OCI-LY7 (cell line): Measurements from ENCODE around the gene ADAMTS4. TPM values are rescaled to one million over a fixed set of nuclear protein-coding genes. Genes with fewer than 3 reads are reported as not detected.
"Not testable (repeated sequence)": the region's sequence is repeated elsewhere in the genome, so short reads cannot be mapped to it uniquely, and the experiment has no call there.

Experiments used
- BruUV-seq: library from RNA; stranded (reverse); fragments of 400-500 nt; replicated peaks from 2 replicates; lab custom pipeline; 2021; lab: Mats Ljungman, UMichigan
- CTCF ChIA-PET: fragments of 300-600 bp; sonication (Branson Sonifier 250); formaldehyde crosslinking; loops from one replicate; lab custom pipeline; 2022; ENCODE audit warnings: antibody characterized with exemption; ENCODE audit not compliant: unreplicated experiment; lab: Charles Lee
- POLR2A ChIA-PET: fragments of 300-600 bp; sonication (Branson Sonifier 250); formaldehyde crosslinking; loops from one replicate; lab custom pipeline; 2022; ENCODE audit warnings: antibody characterized with exemption; lab: Charles Lee
- DNase-seq: peaks from one replicate; pipeline ENCODE4 v3.0.0-alpha.2; 2015; ENCODE audit warnings: low spot score
- H2AFZ ChIP-seq: fragments of 200-600 bp; sonication (generic), shearing (Covaris generic); 2 replicates; pipeline ENCODE4 v1.6.1; 2014; ENCODE audit warnings: mild to moderate bottlenecking, antibody characterized with exemption, low read length, moderate library complexity
- H3K27ac ChIP-seq: fragments of 200-600 bp; sonication (generic); 2 replicates; pipeline ENCODE4 v1.5.1; 2014; ENCODE audit warnings: mixed run types, low read depth, mild to moderate bottlenecking, moderate library complexity, low read length, inconsistent platforms; ENCODE audit not compliant: poor library complexity, severe bottlenecking
- H3K36me3 ChIP-seq: fragments of 200-600 bp; sonication (generic); 2 replicates; pipeline ENCODE4 v1.6.1; 2014; ENCODE audit warnings: mild to moderate bottlenecking, antibody characterized with exemption, low read length, moderate library complexity, mixed read lengths; ENCODE audit not compliant: insufficient read depth
- H3K4me1 ChIP-seq: fragments of 200-600 bp; sonication (generic); 2 replicates; pipeline ENCODE4 v1.5.1; 2014; ENCODE audit warnings: mild to moderate bottlenecking, low read length; ENCODE audit not compliant: insufficient read depth, poor library complexity, severe bottlenecking
- H3K4me2 ChIP-seq: fragments of 200-600 bp; sonication (generic); 2 replicates; pipeline ENCODE4 v1.6.1; 2014; ENCODE audit warnings: mild to moderate bottlenecking, low read length
- H3K4me3 ChIP-seq: fragments of 200-600 bp; sonication (generic); 2 replicates; pipeline ENCODE4 v1.5.1; 2014; ENCODE audit warnings: mild to moderate bottlenecking, low read depth, low read length; ENCODE audit not compliant: poor library complexity, severe bottlenecking
- H3K79me2 ChIP-seq: fragments of 200-600 bp; sonication (generic); 2 replicates; pipeline ENCODE4 v1.6.1; 2016; ENCODE audit warnings: low read depth, mild to moderate bottlenecking, low read length, moderate library complexity, mixed read lengths; ENCODE audit not compliant: insufficient read depth
- H3K9me2 ChIP-seq: fragments of 200-600 bp; sonication (generic); 2 replicates; pipeline ENCODE4 v1.6.1; 2016; ENCODE audit warnings: mild to moderate bottlenecking, low read length, mixed read lengths; ENCODE audit not compliant: insufficient read depth
- H3K9me3 ChIP-seq: fragments of 200-600 bp; sonication (generic); 2 replicates; pipeline ENCODE4 v1.6.1; 2014; ENCODE audit warnings: mild to moderate bottlenecking, mixed run types, low read length, mixed read lengths
- H4K20me1 ChIP-seq: fragments of 200-600 bp; sonication (generic); 2 replicates; pipeline ENCODE4 v1.6.1; 2014; ENCODE audit warnings: mild to moderate bottlenecking, antibody characterized with exemption, low read length, moderate library complexity, mixed read lengths; ENCODE audit not compliant: insufficient read depth
- EZH2phosphoT487 ChIP-seq: fragments of 200-600 bp; sonication (generic); IDR thresholded peaks from 2 replicates; pipeline ENCODE4 v1.6.1; 2018; ENCODE audit warnings: low read depth, borderline replicate concordance, mild to moderate bottlenecking, mixed run types, antibody characterized with exemption, low read length, moderate library complexity, mixed read lengths
- intact Hi-C: fragments of 100-400 bp; cut with micrococcal nuclease; formaldehyde crosslinking; loops from one replicate; pipeline ENCODE4 v1.10.0; 2022; ENCODE audit not compliant: unreplicated experiment
- total RNA-seq, 2 experiments: library from RNA; depleted of rRNA in 1 of 2; stranded (reverse); fragments of >200 nt in 1 of 2; shearing (Covaris generic) in 1 of 2; gene quantifications; 2 replicates each; pipeline ENCODE4 v1.2.3, GENCODE V29; 2014 to 2022
- TF ChIP-seq, protein P1 (sequence below): fragments of 200-600 bp; sonication (generic); conservative IDR thresholded peaks from 2 replicates; pipeline ENCODE4 v1.5.1; 2014; ENCODE audit warnings: mild to moderate bottlenecking, antibody characterized with exemption, low read length, moderate library complexity, mixed read lengths

ADAMTS4 gene
- total RNA-seq, 2 experiments from 2014 or later = 0.03 to 0.15 TPM

DNA sequence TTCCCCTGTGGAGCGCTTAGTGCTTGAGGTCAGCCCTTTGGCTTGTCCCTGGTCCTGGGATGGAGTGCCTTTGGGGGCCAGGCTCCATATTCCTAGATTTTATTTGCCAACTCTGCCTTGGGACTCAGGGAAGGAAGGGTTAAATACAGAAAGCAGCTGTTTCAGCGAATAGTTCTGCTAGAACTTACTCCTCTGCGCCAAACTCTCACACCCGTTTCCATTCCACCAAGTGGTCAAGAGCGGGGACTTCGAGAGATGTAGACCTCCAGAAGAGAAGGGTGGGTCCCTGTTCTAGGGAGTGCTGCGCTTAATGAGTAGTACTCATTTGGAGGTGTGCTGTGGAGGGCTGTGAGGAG lies 26.3 kb upstream of the ADAMTS4 start:
- Histone ChIP-seq H3K27ac (peak overlapping the region; percentile 9), H3K79me2 (no peaks in the 10 kb centered on the region), H4K20me1 (no peaks in the 10 kb centered on the region), H3K9me2 (no peaks in the 10 kb centered on the region), H2AFZ (peak overlapping the region; percentile 90), H3K9me3 (no peaks in the 10 kb centered on the region), H3K4me2 (peak overlapping the region; percentile 50), H3K4me1 (peaks cover 24% of the 10 kb centered on the region), H3K4me3 (peak overlapping the region; percentile 12), H3K36me3 (peaks cover 24% of the 10 kb centered on the region)
- no TSS peak for BruUV-seq
- intact Hi-C loops = loop anchor here (1.0 kb wide), 3 partner anchors 15 to 48 kb away; partner anchors contain the start of gene B4GALT3
- POLR2A ChIA-PET = interaction anchor here (0.6 to 2.2 kb wide), 23 partner anchors 9 to 538 kb away, joined by 3 to 18 read pairs (median 4); partner anchors contain the start of genes B4GALT3, PPOX and SDHC
- no peak for DNase-seq
- TF ChIP-seq EZH2phosphoT487 = no peak
- TF ChIP-seq, protein P1, sequence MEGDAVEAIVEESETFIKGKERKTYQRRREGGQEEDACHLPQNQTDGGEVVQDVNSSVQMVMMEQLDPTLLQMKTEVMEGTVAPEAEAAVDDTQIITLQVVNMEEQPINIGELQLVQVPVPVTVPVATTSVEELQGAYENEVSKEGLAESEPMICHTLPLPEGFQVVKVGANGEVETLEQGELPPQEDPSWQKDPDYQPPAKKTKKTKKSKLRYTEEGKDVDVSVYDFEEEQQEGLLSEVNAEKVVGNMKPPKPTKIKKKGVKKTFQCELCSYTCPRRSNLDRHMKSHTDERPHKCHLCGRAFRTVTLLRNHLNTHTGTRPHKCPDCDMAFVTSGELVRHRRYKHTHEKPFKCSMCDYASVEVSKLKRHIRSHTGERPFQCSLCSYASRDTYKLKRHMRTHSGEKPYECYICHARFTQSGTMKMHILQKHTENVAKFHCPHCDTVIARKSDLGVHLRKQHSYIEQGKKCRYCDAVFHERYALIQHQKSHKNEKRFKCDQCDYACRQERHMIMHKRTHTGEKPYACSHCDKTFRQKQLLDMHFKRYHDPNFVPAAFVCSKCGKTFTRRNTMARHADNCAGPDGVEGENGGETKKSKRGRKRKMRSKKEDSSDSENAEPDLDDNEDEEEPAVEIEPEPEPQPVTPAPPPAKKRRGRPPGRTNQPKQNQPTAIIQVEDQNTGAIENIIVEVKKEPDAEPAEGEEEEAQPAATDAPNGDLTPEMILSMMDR = no peak
- CTCF ChIA-PET = interaction anchor here (0.5 to 1.9 kb wide), 12 partner anchors 9 to 156 kb away, joined by 3 to 12 read pairs (median 5); partner anchors contain the start of genes B4GALT3 and NDUFS2

DNA sequence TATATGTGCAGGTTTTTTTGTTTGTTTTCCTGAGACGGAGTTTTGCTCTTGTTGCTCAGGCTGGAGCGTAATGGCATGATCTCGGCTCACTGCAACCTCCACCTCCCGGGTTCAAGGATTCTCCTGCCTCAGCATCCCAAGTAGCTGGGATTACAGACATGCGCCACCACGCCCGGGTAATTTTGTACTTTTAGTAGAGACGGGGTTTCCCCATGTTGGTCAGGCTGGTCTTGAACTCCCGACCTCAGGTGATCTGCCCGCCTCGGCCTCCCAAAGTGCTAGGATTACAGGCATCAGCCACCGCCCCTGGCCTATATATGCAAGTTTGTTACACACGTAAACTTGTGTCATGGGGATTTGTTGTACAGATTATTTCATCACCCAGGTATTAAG lies 25.8 kb upstream of the ADAMTS4 start:
- H3K36me3 ChIP-seq = peaks cover 20% of the 10 kb centered on the region
- CTCF ChIA-PET = interaction anchor here (1.9 kb wide), 1 partner anchor 23 kb away, joined by 12 read pairs; the partner anchor contains the start of gene NDUFS2
- DNase-seq, H3K9me2 ChIP-seq, BruUV-seq, H4K20me1 ChIP-seq, H2AFZ ChIP-seq, H3K79me2 ChIP-seq, H3K4me2 ChIP-seq, H3K27ac ChIP-seq, H3K4me3 ChIP-seq, H3K9me3 ChIP-seq: not testable (repeated sequence)
- POLR2A ChIA-PET = interaction anchor here (1.2 to 1.6 kb wide), 2 partner anchors 13 to 59 kb away, joined by 4 to 9 read pairs; partner anchors contain the start of gene PPOX
- H3K4me1 ChIP-seq = peaks cover 24% of the 10 kb centered on the region
- intact Hi-C loops = loop anchor here (1.0 kb wide), 3 partner anchors 14 to 47 kb away; partner anchors contain the start of gene B4GALT3

DNA sequence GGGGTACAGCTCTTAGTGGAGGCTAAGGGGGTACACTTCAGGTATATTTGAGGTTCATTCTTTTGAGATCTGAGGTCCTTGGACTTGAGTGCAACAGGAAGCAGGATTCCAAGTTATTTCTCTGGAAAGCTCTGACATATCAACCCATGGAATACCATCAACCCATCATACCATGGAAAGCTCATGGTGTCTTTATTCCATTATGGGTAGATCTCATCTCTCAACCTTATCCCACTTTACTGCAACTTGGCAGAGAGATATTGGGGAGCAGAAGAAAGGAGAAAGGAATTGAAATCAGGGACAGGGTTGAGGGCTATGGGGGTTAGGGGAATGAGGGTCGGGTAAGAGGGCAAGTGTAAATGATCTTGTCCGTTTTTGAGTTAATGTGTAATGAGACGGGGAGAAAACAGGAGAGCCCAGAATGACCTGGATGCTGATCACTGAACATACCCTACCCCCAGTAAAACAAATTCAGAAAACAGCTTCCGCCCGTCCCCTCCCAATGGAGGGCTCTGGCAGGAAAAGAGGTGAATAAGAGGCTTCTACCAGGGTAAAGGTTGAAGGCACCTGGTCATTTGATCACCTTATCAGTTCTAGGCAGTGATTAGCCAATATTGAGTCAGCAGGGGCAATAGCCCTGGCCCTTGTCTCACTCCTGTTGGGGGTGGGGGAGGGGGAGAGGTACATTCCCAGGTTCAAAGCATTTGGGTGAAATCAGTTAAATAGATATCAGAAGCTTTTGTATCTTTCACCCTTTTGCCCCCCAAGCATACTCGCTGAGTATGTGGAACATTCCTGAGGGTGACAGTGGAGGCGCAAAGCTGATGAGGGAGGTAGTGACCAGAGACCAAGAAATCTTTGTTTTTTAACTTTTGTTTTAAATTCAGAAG lies 25.2 kb upstream of the ADAMTS4 start:
- no TSS peak for BruUV-seq
- Histone ChIP-seq H4K20me1 (no peaks in the 10 kb centered on the region), H3K9me2 (no peaks in the 10 kb centered on the region), H3K4me2 (no peak overlapping the region), H3K4me1 (peaks cover 30% of the 10 kb centered on the region), H3K27ac (no peak overlapping the region), H3K4me3 (no peak overlapping the region), H3K36me3 (peaks cover 14% of the 10 kb centered on the region), H3K79me2 (no peaks in the 10 kb centered on the region), H3K9me3 (no peaks in the 10 kb centered on the region), H2AFZ (no peak overlapping the region)
- intact Hi-C loops = no loop called here
- no peak for DNase-seq
- no peak for TF ChIP-seq EZH2phosphoT487
- TF ChIP-seq, protein P1 = no peak
- POLR2A ChIA-PET = interaction anchor here (0.6 to 1.6 kb wide), 3 partner anchors 11 to 71 kb away, joined by 3 to 9 read pairs (median 4); no protein-coding TSS in a partner anchor
- CTCF ChIA-PET = interaction anchor here (0.6 kb wide), 1 partner anchor 58 kb away, joined by 3 read pairs; no protein-coding TSS in a partner anchor
